ENCODE data around the gene SYNE2.

SYNE2 gene

DNA sequence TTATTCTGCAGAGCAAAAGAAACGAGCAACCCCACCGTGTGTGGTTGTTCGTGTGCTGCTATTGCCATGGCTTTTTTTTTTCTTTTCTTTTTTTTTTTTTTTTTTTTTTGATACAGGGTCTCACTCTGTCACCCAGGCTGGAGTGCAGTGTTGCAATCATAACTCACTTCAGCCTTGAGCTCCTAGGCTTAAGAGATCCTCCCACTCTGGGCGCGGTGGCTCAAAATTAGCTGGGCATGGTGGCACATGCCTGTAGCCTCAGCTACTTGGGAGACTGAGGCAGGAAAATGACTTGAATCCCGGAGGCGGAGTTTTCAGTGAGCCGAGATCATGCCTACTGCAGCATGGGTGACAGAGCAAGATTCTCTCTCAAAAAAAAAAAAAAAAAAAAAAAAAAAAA lies 297.1 kb downstream of the SYNE2 start:
- Histone ChIP-seq H3K9me3 (ENCODE audit: insufficient read depth, low read length) (no peaks in the 10 kb centered on the region), H3K79me2 (ENCODE audit: insufficient read depth, low read length) (no peaks in the 10 kb centered on the region; the same call in 1 of the 2 replicates), H3K9me2 (replicated peaks; ENCODE audit: insufficient read depth, low read length) (no peaks in the 10 kb centered on the region), H3K27ac (ENCODE audit: low read depth, low read length) (no peak overlapping the region), H3K27me3 (ENCODE audit: low read length) (no peaks in the 10 kb centered on the region), H3F3A (ENCODE audit: insufficient read depth) (peaks cover 4% of the 10 kb centered on the region; the same call in 1 of the 2 replicates), H2AFZ (ENCODE audit: low read depth, low read length, severe bottlenecking) (no peak overlapping the region), H3K36me3 (ENCODE audit: low read length) (peaks cover 50% of the 10 kb centered on the region), H4K20me1 (ENCODE audit: low read depth, low read length) (no peaks in the 10 kb centered on the region), H3K4me3 (ENCODE audit: insufficient read depth, low read length, poor library complexity, severe bottlenecking) (no peak overlapping the region), H3K9ac (ENCODE audit: low read length) (no peak overlapping the region), H3K4me2 (ENCODE audit: low read depth, low read length, poor library complexity, severe bottlenecking) (no peak overlapping the region)
- TF ChIP-seq CTCF (IDR thresholded peaks at IDR 0.05; ENCODE audit: insufficient read depth, low read length, poor library complexity, severe bottlenecking): no peak
- no peak for TF ChIP-seq EZH2phosphoT487 (conservative IDR thresholded peaks at IDR 0.05; ENCODE audit: low read length)

DNA sequence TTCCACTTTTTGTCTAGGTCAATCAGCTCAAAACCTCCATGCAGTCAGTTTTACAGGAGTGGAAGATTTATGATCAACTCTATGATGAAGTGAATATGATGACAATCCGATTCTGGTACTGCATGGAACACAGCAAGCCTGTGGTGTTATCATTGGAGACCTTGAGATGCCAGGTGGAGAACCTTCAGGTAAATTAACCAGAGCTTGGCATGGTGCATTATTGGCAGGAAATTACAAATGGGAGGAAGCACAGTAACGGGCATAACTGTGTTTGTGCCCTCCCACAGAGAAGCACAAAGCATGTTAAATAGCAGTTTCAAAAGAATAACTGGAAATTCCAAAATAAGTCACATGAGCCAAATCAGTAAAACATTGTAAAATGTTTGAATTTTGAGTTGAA lies 305.8 kb downstream of the SYNE2 start:
- H3K36me3 ChIP-seq (ENCODE audit: low read length): peaks cover 63% of the 10 kb centered on the region
- H4K20me1 ChIP-seq (ENCODE audit: low read depth, low read length): no peaks in the 10 kb centered on the region
- no peak overlapping the region for H3K4me2 ChIP-seq (ENCODE audit: low read depth, low read length, poor library complexity, severe bottlenecking)
- H3K9ac ChIP-seq (ENCODE audit: low read length): no peak overlapping the region
- H3K27me3 ChIP-seq (ENCODE audit: low read length): no peaks in the 10 kb centered on the region
- H3K27ac ChIP-seq (ENCODE audit: low read depth, low read length): no peak overlapping the region
- H3K9me2 ChIP-seq (replicated peaks; ENCODE audit: insufficient read depth, low read length): no peaks in the 10 kb centered on the region
- H2AFZ ChIP-seq (ENCODE audit: low read depth, low read length, severe bottlenecking): no peak overlapping the region
- H3F3A ChIP-seq (ENCODE audit: insufficient read depth): peaks cover 8% of the 10 kb centered on the region; the same call in 1 of the 2 replicates
- no peak overlapping the region for H3K4me3 ChIP-seq (ENCODE audit: insufficient read depth, low read length, poor library complexity, severe bottlenecking)
- TF ChIP-seq CTCF (IDR thresholded peaks at IDR 0.05; ENCODE audit: insufficient read depth, low read length, poor library complexity, severe bottlenecking): no peak
- TF ChIP-seq EZH2phosphoT487 (conservative IDR thresholded peaks at IDR 0.05; ENCODE audit: low read length): no peak
- no peaks in the 10 kb centered on the region for H3K9me3 ChIP-seq (ENCODE audit: insufficient read depth, low read length)
- no peaks in the 10 kb centered on the region for H3K79me2 ChIP-seq (ENCODE audit: insufficient read depth, low read length)

DNA sequence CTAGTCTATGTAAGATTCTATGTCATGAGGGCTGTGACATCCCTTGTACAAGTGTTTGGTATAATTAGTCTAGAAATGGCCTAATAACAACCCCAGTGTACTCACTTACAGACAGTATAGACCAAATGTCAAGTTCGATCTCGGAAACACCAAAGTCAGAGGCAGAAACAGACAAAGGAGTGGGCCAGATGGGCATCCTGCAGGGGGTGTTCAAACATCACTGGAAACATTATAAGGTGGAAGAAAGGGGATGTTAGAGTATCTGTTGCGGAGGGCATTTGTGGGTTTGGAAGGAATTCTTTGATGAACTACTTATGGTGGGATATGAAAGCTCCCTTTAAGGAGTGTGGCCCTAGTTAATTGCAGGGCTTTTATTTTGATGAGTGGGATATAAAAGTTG lies 306.8 kb downstream of the SYNE2 start:
- Histone ChIP-seq H3K27me3 (ENCODE audit: low read length) (no peaks in the 10 kb centered on the region), H3K9ac (ENCODE audit: low read length) (no peak overlapping the region), H2AFZ (ENCODE audit: low read depth, low read length, severe bottlenecking) (no peak overlapping the region), H3K4me3 (ENCODE audit: insufficient read depth, low read length, poor library complexity, severe bottlenecking) (no peak overlapping the region), H4K20me1 (ENCODE audit: low read depth, low read length) (no peaks in the 10 kb centered on the region), H3K36me3 (ENCODE audit: low read length) (peaks cover 56% of the 10 kb centered on the region), H3K27ac (ENCODE audit: low read depth, low read length) (no peak overlapping the region), H3K9me2 (replicated peaks; ENCODE audit: insufficient read depth, low read length) (no peaks in the 10 kb centered on the region), H3F3A (ENCODE audit: insufficient read depth) (peaks cover 8% of the 10 kb centered on the region; the same call in 1 of the 2 replicates), H3K4me2 (ENCODE audit: low read depth, low read length, poor library complexity, severe bottlenecking) (no peak overlapping the region), H3K9me3 (ENCODE audit: insufficient read depth, low read length) (no peaks in the 10 kb centered on the region), H3K79me2 (ENCODE audit: insufficient read depth, low read length) (no peaks in the 10 kb centered on the region)
- TF ChIP-seq CTCF (IDR thresholded peaks at IDR 0.05; ENCODE audit: insufficient read depth, low read length, poor library complexity, severe bottlenecking) (no peak), EZH2phosphoT487 (conservative IDR thresholded peaks at IDR 0.05; ENCODE audit: low read length) (no peak)

Data from SU-DHL-6 (cell line).